ENCODE data around the gene MNX1.
A peak's percentile ranks its signal among the peaks of the same experiment; 100 is the strongest.

DNA sequence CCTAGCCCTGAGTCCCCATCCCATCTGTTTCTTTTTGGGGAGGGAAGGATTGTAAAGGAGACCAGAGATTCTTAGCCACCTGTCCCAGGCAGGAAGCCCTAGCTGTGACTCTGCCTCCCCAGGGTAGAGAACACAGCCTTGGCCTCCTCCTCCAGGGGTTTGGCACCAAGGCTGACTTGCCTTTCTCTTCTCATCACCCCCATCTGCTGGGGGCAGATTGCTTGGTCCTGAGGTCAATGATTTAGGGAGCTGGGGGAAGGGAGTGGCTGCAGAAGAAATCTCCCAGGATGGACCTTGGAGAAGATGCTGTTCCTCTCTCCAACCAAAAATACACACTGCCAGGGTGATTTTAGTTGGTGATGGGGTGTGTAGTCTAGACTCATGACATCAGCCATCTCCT is 2.6 kb upstream of the MNX1 start:
- no peak for TF ChIP-seq CTCF (conservative IDR thresholded peaks at IDR 0.05 in 1 of 2, IDR thresholded peaks at IDR 0.05 in 1 of 2; ENCODE audit: low read depth in 1 of 2, low read length in 2 of 2)
- TF ChIP-seq EZH2 (IDR thresholded peaks at IDR 0.05; ENCODE audit: low read length, missing control alignments), result peak; percentile 61

Measured in fibroblast of lung (primary cell).